Activated CD4-positive, alpha-beta T cell treated with anti-CD3 and anti-CD28 coated beads, Interleukin-2, amount 10 ng/mL, durations not matched to agents 7 days and 5 days (primary cell): Measurements from ENCODE around the gene UPF3B. TPM values are rescaled to one million over a fixed set of nuclear protein-coding genes. Genes with fewer than 3 reads are reported as not detected.
"Not testable (repeated sequence)": the region's sequence is repeated elsewhere in the genome, so short reads cannot be mapped to it uniquely, and the experiment has no call there.

Experiments used
- CTCF ChIA-PET: fragments of 350-600 bp; sonication (Branson Sonifier 250); formaldehyde crosslinking; loops from one replicate; lab custom pipeline; 2021; ENCODE audit warnings: antibody characterized with exemption; lab: Charles Lee
- POLR2A ChIA-PET: fragments of 350-600 bp; sonication (Branson Sonifier 250); formaldehyde crosslinking; loops from one replicate; lab custom pipeline; 2021; ENCODE audit warnings: antibody characterized with exemption; lab: Charles Lee
- DNase-seq: peaks from one replicate; pipeline ENCODE4 v3.0.0-alpha.2; 2020
- H3K27ac Mint-ChIP-seq: one replicate; pipeline ENCODE4 v1.8.0; 2021; ENCODE audit warnings: mild to moderate bottlenecking, moderate library complexity, mixed read lengths
- H3K27me3 Mint-ChIP-seq: one replicate; pipeline ENCODE4 v1.8.0; 2021; ENCODE audit warnings: mixed read lengths
- H3K36me3 Mint-ChIP-seq: one replicate; pipeline ENCODE4 v1.8.0; 2021; ENCODE audit warnings: low read depth, mixed read lengths
- H3K4me1 Mint-ChIP-seq: one replicate; pipeline ENCODE4 v1.8.0; 2021; ENCODE audit warnings: mixed read lengths
- H3K4me3 Mint-ChIP-seq: one replicate; pipeline ENCODE4 v1.8.0; 2021; ENCODE audit warnings: mild to moderate bottlenecking, moderate library complexity, mixed read lengths
- H3K9me3 Mint-ChIP-seq: one replicate; pipeline ENCODE4 v1.8.0; 2021; ENCODE audit warnings: mixed read lengths
- total RNA-seq, 2 experiments: library from RNA; stranded (reverse); gene quantifications; one replicate each; pipeline ENCODE4 v1.2.3, GENCODE V29; 2021

Gene UPF3B
- total RNA-seq, 2 experiments from 2014 or later, result 11.8 to 12.3 TPM

DNA sequence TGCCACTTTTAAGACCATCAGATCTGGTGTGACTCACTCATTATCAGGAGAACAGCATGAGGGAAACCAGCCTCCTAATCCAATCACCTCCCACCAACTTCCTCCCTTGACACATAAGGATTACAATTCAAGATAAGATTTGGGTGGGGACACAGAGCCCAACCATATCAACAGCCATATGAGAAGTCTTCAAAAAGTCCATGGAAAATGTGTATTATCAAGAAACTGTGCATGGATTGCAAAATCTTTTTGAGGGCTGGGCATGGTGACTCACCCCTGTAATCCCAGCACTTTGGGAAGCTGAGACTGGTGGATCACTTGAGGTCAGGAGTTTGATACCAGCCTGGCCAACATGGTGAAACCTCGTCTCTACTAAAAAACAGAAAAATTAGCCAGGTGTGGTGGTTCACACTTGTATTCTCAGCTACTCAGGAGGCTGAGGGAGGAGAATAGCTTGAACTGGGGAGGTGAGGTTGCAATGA is 43.5 kb downstream of the UPF3B start:
- Mint-ChIP-seq H3K27me3 (no peaks in the 10 kb centered on the region), H3K4me1 (peaks cover 2% of the 10 kb centered on the region), H3K9me3 (peaks cover 2% of the 10 kb centered on the region), H3K4me3 (no peak overlapping the region), H3K36me3 (no peaks in the 10 kb centered on the region), H3K27ac (no peak overlapping the region)
- no peak for DNase-seq
- ChIA-PET POLR2A (no interaction called here), CTCF (interaction anchor here (0.6 to 1.5 kb wide), 3 partner anchors 8 to 59 kb away, joined by 3 to 6 read pairs (median 3); no protein-coding TSS in a partner anchor)

DNA sequence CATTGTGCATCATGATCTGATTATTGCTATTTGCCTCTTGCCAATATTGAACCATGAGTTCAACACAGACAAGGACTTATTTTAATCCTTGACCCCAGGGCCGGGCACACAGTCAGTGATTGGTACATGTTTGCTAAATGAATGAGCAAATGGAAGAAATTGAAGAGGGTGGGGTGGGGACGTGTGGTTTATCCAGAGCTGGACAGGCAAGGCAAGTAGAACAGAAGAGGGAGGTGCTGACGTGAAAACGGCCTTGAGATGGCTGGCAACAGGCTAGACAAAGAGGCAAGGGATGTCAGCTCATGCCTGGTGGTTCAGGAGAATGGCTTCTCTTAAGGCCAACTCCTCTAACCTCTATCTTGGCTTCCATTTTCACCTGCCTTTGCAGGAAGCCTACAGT is 44.3 kb downstream of the UPF3B start:
- H3K27ac Mint-ChIP-seq, H3K27me3 Mint-ChIP-seq, H3K4me1 Mint-ChIP-seq, DNase-seq, H3K4me3 Mint-ChIP-seq, POLR2A ChIA-PET, H3K9me3 Mint-ChIP-seq, H3K36me3 Mint-ChIP-seq: not testable (repeated sequence)
- CTCF ChIA-PET, result interaction anchor here (0.6 to 1.2 kb wide), 2 partner anchors 11 to 24 kb away, joined by 3 to 6 read pairs; no protein-coding TSS in a partner anchor

DNA sequence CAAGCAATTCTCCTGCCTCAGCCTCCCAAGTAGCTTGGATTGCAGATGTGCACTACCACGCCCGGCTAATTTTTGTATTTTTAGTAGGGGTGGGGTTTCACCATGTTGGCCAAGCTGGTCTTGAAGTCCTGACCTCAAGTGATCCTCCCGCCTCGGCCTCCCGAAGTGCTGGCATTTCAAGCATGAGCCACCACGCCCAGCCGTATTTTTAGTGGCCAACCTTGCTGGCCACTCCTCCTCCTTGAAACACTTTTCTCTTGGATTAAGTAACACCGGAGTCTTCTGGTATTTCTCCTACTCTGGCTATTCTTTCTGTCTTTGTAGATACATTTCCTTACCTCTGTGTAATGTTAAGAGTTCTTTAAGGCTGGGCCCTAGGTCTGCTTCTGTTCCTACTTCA is 50.2 kb downstream of the UPF3B start:
- Mint-ChIP-seq H3K36me3 (no peaks in the 10 kb centered on the region), H3K27ac (no peak overlapping the region), H3K27me3 (no peaks in the 10 kb centered on the region), H3K4me3 (no peak overlapping the region), H3K4me1 (peaks cover 2% of the 10 kb centered on the region), H3K9me3 (peaks cover 2% of the 10 kb centered on the region)
- POLR2A ChIA-PET, result no interaction called here
- DNase-seq, result no peak
- CTCF ChIA-PET, result interaction anchor here (0.9 kb wide), 1 partner anchor 12 kb away, joined by 3 read pairs; no protein-coding TSS in a partner anchor

DNA sequence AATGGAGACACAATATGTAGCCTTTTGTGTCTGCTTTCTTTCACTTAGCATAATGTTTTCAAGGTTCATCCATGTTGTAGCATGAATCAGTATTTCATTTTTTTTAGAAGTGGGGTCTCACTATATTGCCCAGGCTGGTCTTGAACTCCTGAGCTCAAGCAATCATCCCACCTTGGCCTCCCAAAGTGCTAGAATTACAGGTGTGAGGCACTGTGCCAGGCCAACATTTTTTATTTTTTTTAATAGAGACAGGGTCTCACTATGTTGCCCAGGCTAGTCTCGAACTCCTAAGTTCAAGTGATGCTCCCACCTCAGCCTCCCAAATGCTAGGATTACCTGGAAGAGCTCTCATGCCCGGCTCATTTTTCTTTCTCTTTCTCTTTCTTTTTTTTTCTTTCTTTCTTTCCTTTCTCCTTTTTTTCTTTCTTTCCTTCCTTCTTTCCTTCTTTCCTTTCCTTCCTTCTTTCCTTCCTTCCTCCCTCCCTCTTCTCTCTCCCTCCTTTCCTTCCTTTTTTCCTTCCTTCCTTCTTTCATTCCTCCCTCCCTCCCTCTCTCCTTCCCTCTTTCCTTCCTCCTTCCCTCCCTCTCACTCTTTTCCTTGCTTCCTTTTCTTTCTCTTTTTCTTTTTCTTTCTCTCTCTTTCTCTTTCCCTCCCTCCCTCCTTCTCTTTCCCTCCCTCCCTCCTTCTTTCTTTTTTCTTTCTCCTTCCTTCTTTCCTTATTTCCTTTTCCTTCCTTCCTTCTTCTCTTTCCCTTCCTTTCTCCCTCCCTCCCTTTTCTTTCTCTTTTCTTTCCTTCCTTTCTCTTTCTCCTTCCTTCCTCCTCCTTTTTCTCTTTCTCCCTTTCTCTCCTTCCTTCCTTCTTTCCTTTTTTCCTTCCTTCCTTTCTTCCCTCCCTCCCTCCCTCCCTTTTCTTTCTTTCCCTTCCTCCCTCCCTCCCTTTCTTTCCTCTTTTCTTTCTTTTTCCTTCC is 51.2 kb downstream of the UPF3B start:
- no peak for DNase-seq
- no peaks in the 10 kb centered on the region for H3K36me3 Mint-ChIP-seq
- H3K4me3 Mint-ChIP-seq, result no peak overlapping the region
- CTCF ChIA-PET, result interaction anchor here (0.6 to 1.2 kb wide), 4 partner anchors 9 to 12 kb away, joined by 3 to 8 read pairs (median 4); partner anchors contain the start of gene RPL39
- H3K27ac Mint-ChIP-seq, result no peak overlapping the region
- peaks cover 2% of the 10 kb centered on the region for H3K4me1 Mint-ChIP-seq
- H3K9me3 Mint-ChIP-seq, result peaks cover 2% of the 10 kb centered on the region
- POLR2A ChIA-PET, result no interaction called here
- H3K27me3 Mint-ChIP-seq, result no peaks in the 10 kb centered on the region

DNA sequence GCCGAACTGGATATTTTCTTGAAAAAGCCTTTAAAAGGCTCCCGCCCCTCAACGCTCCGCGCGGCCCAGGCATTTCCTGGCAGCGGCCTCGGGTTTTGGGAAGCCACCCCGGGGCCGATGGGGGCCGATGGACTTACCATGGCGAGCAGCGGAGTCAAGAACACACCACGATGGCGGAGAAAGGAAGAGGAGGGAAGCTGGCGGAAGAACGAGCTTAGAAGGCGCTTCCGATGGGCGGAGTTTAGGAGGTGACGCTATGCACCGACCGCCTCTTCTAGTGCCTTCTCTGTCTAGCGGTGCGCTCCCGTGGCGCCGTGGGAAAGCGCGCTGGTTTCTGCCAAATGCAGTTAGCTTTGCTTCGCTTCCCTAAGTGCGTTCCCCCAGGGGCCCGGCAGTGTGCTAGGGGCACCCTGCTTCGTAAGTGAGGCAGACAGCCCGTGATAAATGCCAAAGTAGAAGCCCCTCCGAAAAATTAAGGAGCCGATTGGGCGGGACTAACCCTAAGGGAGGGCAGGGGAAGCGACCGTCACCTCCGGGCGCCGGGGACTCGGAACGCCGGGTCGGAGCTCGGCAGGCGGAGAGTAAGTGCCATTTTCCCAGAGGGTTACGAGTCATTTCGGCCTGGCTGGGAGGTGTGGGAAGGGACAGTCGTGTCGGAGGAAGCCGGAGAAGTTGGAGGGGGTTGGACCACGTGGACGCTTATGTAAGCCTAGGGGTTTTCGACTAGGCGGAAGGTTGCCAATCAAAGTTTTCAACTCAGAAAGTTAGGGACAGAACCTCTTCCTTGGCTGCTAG is 61.1 kb downstream of the UPF3B start, which contains the start of gene RPL39:
Gene RPL39 (minus strand): TSS at position 194 of the 795 bp plus-strand sequence. CDS start 54 bp downstream, at position 140.
- peak; percentile 84 for DNase-seq

DNA sequence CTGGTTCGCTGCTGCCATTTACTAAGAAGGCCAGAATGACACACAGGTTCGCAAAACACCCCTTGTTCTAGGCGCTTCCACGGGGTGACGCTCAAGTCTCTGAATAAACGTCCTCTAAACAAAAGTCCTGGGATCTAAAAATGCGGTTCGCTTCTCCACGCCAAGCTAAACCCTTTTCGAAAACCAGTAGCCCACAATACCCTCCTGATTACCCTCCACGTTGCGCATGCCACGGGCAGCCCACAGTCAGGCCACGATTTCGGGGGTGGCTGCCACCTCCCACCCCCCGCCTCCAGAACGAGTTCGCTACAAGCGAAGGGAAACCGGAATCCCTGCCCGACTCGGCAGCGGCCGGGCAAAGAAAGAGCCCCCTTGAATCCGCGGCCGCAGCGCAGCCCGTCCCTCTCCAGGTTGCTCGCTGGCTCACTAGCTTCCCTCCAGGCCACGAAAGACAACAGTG is 61.8 kb downstream of the UPF3B start:
- peaks cover 29% of the 10 kb centered on the region for H3K4me1 Mint-ChIP-seq
- no peaks in the 10 kb centered on the region for H3K27me3 Mint-ChIP-seq
- POLR2A ChIA-PET, result interaction anchor here (0.9 kb wide), 1 partner anchor 62 kb away, joined by 10 read pairs; the partner anchor contains the start of gene UPF3B

More for the DNA sequence above, 61.1 kb downstream of the UPF3B start, which contains the start of gene RPL39:
- Mint-ChIP-seq H3K27ac (peak within 1 kb of the TSS; percentile 97), H3K27me3 (no peaks in the 10 kb centered on the region), H3K36me3 (peaks cover 21% of the 10 kb centered on the region), H3K4me3 (peak within 1 kb of the TSS; percentile 95), H3K4me1 (peaks cover 29% of the 10 kb centered on the region), H3K9me3 (no peaks in the 10 kb centered on the region)
- CTCF ChIA-PET, result interaction anchor here (0.5 to 2.2 kb wide), 11 partner anchors 9 to 262 kb away, joined by 3 to 6 read pairs (median 4); partner anchors contain the start of genes SOWAHD and UPF3B
- POLR2A ChIA-PET, result interaction anchor here (0.9 kb wide), 1 partner anchor 61 kb away, joined by 10 read pairs; the partner anchor contains the start of gene UPF3B

DNA sequence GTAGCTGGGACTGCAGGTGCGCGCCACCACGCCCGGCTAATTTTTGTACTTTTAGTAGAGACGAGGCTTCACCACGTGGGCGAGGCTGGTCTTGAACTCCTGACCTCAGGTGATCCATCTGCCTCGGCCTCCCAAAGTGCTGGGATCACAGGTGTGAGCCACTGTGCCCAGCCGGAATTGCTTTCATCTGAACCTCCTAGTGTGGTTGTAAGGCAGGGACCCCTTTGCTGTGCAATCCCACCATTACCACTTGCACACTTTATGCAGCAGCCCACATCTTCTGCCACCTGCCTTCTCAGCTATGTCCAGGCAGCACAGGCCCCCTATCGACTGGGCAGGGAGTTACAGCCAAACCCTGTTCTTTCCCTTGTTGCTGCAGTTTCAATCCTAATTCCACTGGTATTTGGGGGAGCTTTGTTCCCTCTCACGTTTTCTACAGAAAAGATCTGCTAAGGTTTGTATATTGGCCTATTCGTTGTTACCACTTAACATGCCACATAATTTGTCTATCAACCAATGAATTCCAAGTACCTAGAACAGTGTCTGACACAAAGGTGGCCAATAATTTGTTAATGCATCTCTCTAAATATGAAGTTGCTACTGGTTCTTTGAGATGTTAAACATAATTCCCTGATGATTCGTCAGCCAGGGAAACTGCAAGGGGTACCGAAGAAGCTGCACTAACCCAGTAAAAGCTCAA is 67.9 kb downstream of the UPF3B start:
- no peak overlapping the region for H3K4me3 Mint-ChIP-seq
- H3K27me3 Mint-ChIP-seq, result no peaks in the 10 kb centered on the region
- POLR2A ChIA-PET, result no interaction called here
- H3K4me1 Mint-ChIP-seq, result peaks cover 34% of the 10 kb centered on the region
- H3K36me3 Mint-ChIP-seq, result peaks cover 30% of the 10 kb centered on the region
- no peak overlapping the region for H3K27ac Mint-ChIP-seq
- DNase-seq, result peak; percentile 46
- CTCF ChIA-PET, result interaction anchor here (0.7 to 1.9 kb wide), 16 partner anchors 9 to 291 kb away, joined by 3 to 10 read pairs (median 4); partner anchors contain the start of gene SOWAHD
- H3K9me3 Mint-ChIP-seq, result no peaks in the 10 kb centered on the region

More for the DNA sequence above, 61.8 kb downstream of the UPF3B start:
- DNase-seq, result peak; percentile 46
- Mint-ChIP-seq H3K27ac (peak overlapping the region; percentile 97), H3K9me3 (no peaks in the 10 kb centered on the region), H3K36me3 (peaks cover 21% of the 10 kb centered on the region), H3K4me3 (peak overlapping the region; percentile 95)
- CTCF ChIA-PET, result interaction anchor here (0.6 to 2.2 kb wide), 10 partner anchors 10 to 80 kb away, joined by 3 to 6 read pairs (median 4); partner anchors contain the start of genes SOWAHD and UPF3B

Other genes starting within 250 kb of the UPF3B start
- gene NKRF, start 246.5 kb downstream of the UPF3B start, total RNA-seq, result 10 to 100 TPM; 13.7 to 15.4 TPM
- 100 to 1,000 TPM; 298 to 329 TPM for gene SEPTIN6, start 159.8 kb downstream of the UPF3B start, total RNA-seq
- 1 to 10 TPM; 3.1 to 3.3 TPM for gene SOWAHD, start 94.4 kb downstream of the UPF3B start, total RNA-seq
- 1,000 to 10,000 TPM; 1,629 to 1,903 TPM for gene RPL39, start 61.3 kb downstream of the UPF3B start, total RNA-seq
- 10 to 100 TPM; 28.8 to 30.4 TPM for gene RNF113A, start 18.8 kb upstream of the UPF3B start, total RNA-seq
- 100 to 1,000 TPM in 1 of 2 experiments, 10 to 100 TPM in 1; 64.9 to 104 TPM for gene NDUFA1, start 18.9 kb upstream of the UPF3B start, total RNA-seq
- not detected for gene AKAP14, start 42.9 kb upstream of the UPF3B start, total RNA-seq
- 1 to 10 TPM; 7.3 to 8.4 TPM for gene NKAP, start 90.8 kb upstream of the UPF3B start, total RNA-seq
- gene RHOXF2B, start 224.7 kb upstream of the UPF3B start, total RNA-seq, result not detected